NAMALWA (cell line): ENCODE results near the gene POLD3.
"Not testable (repeated sequence)": the region's sequence is repeated elsewhere in the genome, so short reads cannot be mapped to it uniquely, and the experiment has no call there.

Experiments used
- DNase-seq: peaks from one replicate; pipeline ENCODE4 v3.0.0-alpha.2; 2015; ENCODE audit warnings: low spot score

POLD3 gene

GRCh38 chr11:74583024-74583624 is 9.3 kb upstream of the POLD3 start:
- DNase-seq, result no peak

GRCh38 chr11:74590492-74590891 is 1.9 kb upstream of the POLD3 start:
- not testable (repeated sequence) for DNase-seq

GRCh38 chr11:74592063-74592440 is 330 bp upstream of the POLD3 start:
- no peak for DNase-seq

GRCh38 chr11:74593463-74593862 is 1.1 kb downstream of the POLD3 start:
- DNase-seq, result no peak

- DNase-seq, result no peak
These were observed 10.5 kb downstream of the POLD3 start for GRCh38 chr11:74602637-74603556.

- DNase-seq, result no peak
These were observed 11.5 kb downstream of the POLD3 start for GRCh38 chr11:74603845-74604244.

GRCh38 chr11:74604311-74604710 is 11.9 kb downstream of the POLD3 start:
- no peak for DNase-seq

GRCh38 chr11:74605403-74605802 is 13.0 kb downstream of the POLD3 start:
- no peak for DNase-seq

GRCh38 chr11:74608431-74608830 is 16.0 kb downstream of the POLD3 start:
- DNase-seq, result no peak

GRCh38 chr11:74611369-74611861 is 19.0 kb downstream of the POLD3 start:
- DNase-seq, result peak; percentile 50

GRCh38 chr11:74612877-74613276 is 20.5 kb downstream of the POLD3 start:
- DNase-seq, result no peak

- DNase-seq, result no peak
These were observed 22.9 kb downstream of the POLD3 start for GRCh38 chr11:74615311-74615710.

GRCh38 chr11:74615988-74616387 is 23.6 kb downstream of the POLD3 start:
- DNase-seq, result no peak

GRCh38 chr11:74620531-74620930 is 28.1 kb downstream of the POLD3 start:
- no peak for DNase-seq

GRCh38 chr11:74626130-74626529 is 33.7 kb downstream of the POLD3 start:
- no peak for DNase-seq

- DNase-seq, result no peak
These were observed 34.2 kb downstream of the POLD3 start for GRCh38 chr11:74626604-74627003.

- DNase-seq, result no peak
These were observed 35.0 kb downstream of the POLD3 start for GRCh38 chr11:74627381-74627780.

- DNase-seq, result no peak
These were observed 37.7 kb downstream of the POLD3 start for GRCh38 chr11:74630043-74630442.

GRCh38 chr11:74633406-74634393 is 41.3 kb downstream of the POLD3 start:
- DNase-seq, result no peak

GRCh38 chr11:74634537-74634936 is 42.2 kb downstream of the POLD3 start:
- DNase-seq, result peak; percentile 6

- no peak for DNase-seq
These were observed 44.3 kb downstream of the POLD3 start for GRCh38 chr11:74636630-74637184.

- DNase-seq, result no peak
These were observed 45.3 kb downstream of the POLD3 start for GRCh38 chr11:74637700-74638099.
